ENCODE measurements around the gene CYP2A6. TPM values are rescaled to one million over a fixed set of nuclear protein-coding genes. Genes with fewer than 3 reads are reported as not detected.
A peak's percentile ranks its signal among the peaks of the same experiment; 100 is the strongest.
"Not testable (repeated sequence)": the region's sequence is repeated elsewhere in the genome, so short reads cannot be mapped to it uniquely, and the experiment has no call there.

CYP2A6 gene
- total RNA-seq, 1 experiment from 2014 or later: 0.28 TPM

GRCh38 chr19:40819479-40820234 lies 30.6 kb downstream of the CYP2A6 start:
- not testable (repeated sequence) for H3K27ac Mint-ChIP-seq; H3K36me3 Mint-ChIP-seq (ENCODE audit: insufficient read depth in 1 of 3, low read depth in 3 of 3)
- TF ChIP-seq CTCF (conservative IDR thresholded peaks at IDR 0.05): peak; percentile 90

More at GRCh38 chr19:40819479-40820234, 30.6 kb downstream of the CYP2A6 start:
- Mint-ChIP-seq H3K27me3 (ENCODE audit: low read depth) (peaks cover 34% of the 10 kb centered on the region), H3K4me3 (peak overlapping the region in 1 of 2 experiments; percentile 38; a peak in 1 of 5 replicates), H3K4me1 (peaks cover 21 to 26% of the 10 kb centered on the region in 2 experiments)
- not testable (repeated sequence) for H3K23me2 ChIP-seq (ENCODE audit: insufficient read length, low read depth, low read length, poor library complexity, severe bottlenecking); H4K5ac ChIP-seq (ENCODE audit: insufficient read length, low read depth, low read length); H3K27me3 ChIP-seq (ENCODE audit: insufficient read depth, low read length); H3T11ph ChIP-seq (ENCODE audit: low read length); H2BK12ac ChIP-seq (ENCODE audit: insufficient read length, low read depth, low read length); H3K23ac ChIP-seq (ENCODE audit: insufficient read length, low read depth, low read length); H3K18ac ChIP-seq (ENCODE audit: insufficient read length, low read depth, low read length); H3K9ac ChIP-seq (ENCODE audit: extremely low read depth, insufficient read length, low read length); H3K4me2 ChIP-seq (ENCODE audit: insufficient read depth, insufficient read length, low read length); H2BK120ac ChIP-seq (ENCODE audit: low read depth, low read length, poor library complexity, severe bottlenecking); H2BK5ac ChIP-seq (ENCODE audit: insufficient read length, low read length); H4K20me1 ChIP-seq (ENCODE audit: control insufficient read depth, insufficient read depth, insufficient read length); H2BK15ac ChIP-seq (ENCODE audit: low read depth, low read length); H4K8ac ChIP-seq (replicated peaks; ENCODE audit: insufficient read length, low read depth, low read length); H3K9me3 ChIP-seq (ENCODE audit: control insufficient read depth, low read depth, low read length); H2AFZ ChIP-seq (ENCODE audit: low read length); H3K27ac ChIP-seq (ENCODE audit: insufficient read length, low read depth, low read length); H3K79me2 ChIP-seq (ENCODE audit: insufficient read depth, low read length); H3K79me1 ChIP-seq (ENCODE audit: insufficient read depth, low read depth, low read length, poor library complexity, severe bottlenecking); H4K91ac ChIP-seq (ENCODE audit: insufficient read length, low read depth, low read length); H3K4me1 ChIP-seq (ENCODE audit: insufficient read depth, low read length); H2AK5ac ChIP-seq (ENCODE audit: insufficient read length, low read length); H3K14ac ChIP-seq (ENCODE audit: insufficient read depth, low read length); H3K4ac ChIP-seq (ENCODE audit: low read depth, low read length); H3K56ac ChIP-seq (ENCODE audit: insufficient read length, low read depth, low read length); H3K9me3 Mint-ChIP-seq; H2BK20ac ChIP-seq (ENCODE audit: low read depth, low read length, poor library complexity, severe bottlenecking)
- no CpG with 5 or more reads among the region's 6 CpGs for WGBS (ENCODE audit: extremely low coverage, insufficient read length, low lambda C conversion rate)
- DNase-seq: peak; percentile 31
